K562 (cell line): ENCODE results near the gene CENPC. TPM values are rescaled to one million over a fixed set of nuclear protein-coding genes. Genes with fewer than 3 reads are reported as not detected.

ENCODE experiments used
- E2F3 ChIP-seq: fragments of 250-450 bp; sonication (Bioruptor Pico); IDR thresholded peaks from 2 replicates; pipeline ENCODE4 v1.4.0; 2020; ENCODE audit warnings: mild to moderate bottlenecking
- FOSL1 ChIP-seq: fragments of 200-800 bp; sonication (Bioruptor generic); conservative IDR thresholded peaks from 2 replicates; pipeline ENCODE4 v1.6.1; 2016; ENCODE audit warnings: missing genetic modification characterization, missing compliant biosample characterization
- JUND ChIP-seq, 2 experiments: IDR thresholded peaks; 2 replicates in 1 of 2; 3 replicates in 1 of 2; pipeline ENCODE4 v1.6.1; 2011; ENCODE audit warnings: borderline replicate concordance in 2 of 2, low read depth in 2 of 2, low read length in 2 of 2, improper control_type of control experiment in 1 of 2, missing biosample characterization in 1 of 2, missing genetic modification characterization in 1 of 2, missing genetic modification reagents in 1 of 2
- LEF1 ChIP-seq: fragments of 450-650 bp; IDR thresholded peaks from 2 replicates; pipeline ENCODE4 v1.6.1; 2016; ENCODE audit warnings: mild to moderate bottlenecking
- PCBP1 ChIP-seq: fragments of 200-400 bp; formaldehyde crosslinking; IDR thresholded peaks from 2 replicates; pipeline ENCODE4 v1.6.1; 2018; ENCODE audit warnings: mild to moderate bottlenecking, low read depth, low read length; ENCODE audit not compliant: poor library complexity, severe bottlenecking
- PTTG1 ChIP-seq: fragments of 450-650 bp; IDR thresholded peaks from 2 replicates; pipeline ENCODE4 v1.6.1; 2016; ENCODE audit warnings: low read depth, mild to moderate bottlenecking, missing genetic modification characterization, missing compliant biosample characterization
- RB1 ChIP-seq: fragments of 450-650 bp; IDR thresholded peaks from 2 replicates; pipeline ENCODE4 v1.6.1; 2017; ENCODE audit warnings: low read depth, mild to moderate bottlenecking
- SOX6 ChIP-seq: fragments of 450-650 bp; IDR thresholded peaks from 2 replicates; pipeline ENCODE4 v1.6.1; 2014; ENCODE audit warnings: mild to moderate bottlenecking
- STAG1 ChIP-seq: sonication (generic); formaldehyde crosslinking; IDR thresholded peaks from 2 replicates; pipeline ENCODE4 v1.5.0; 2020; ENCODE audit warnings: missing genetic modification reagents, borderline replicate concordance
- TOE1 ChIP-seq, 2 experiments: fragments of 450-650 bp in 1 of 2; sonication (generic) in 1 of 2; formaldehyde crosslinking in 1 of 2; IDR thresholded peaks; 2 replicates each; pipeline versions ENCODE4 v1.7.1 to v1.8.0; 2016 to 2022; ENCODE audit warnings: borderline replicate concordance in 2 of 2, mild to moderate bottlenecking in 2 of 2, antibody characterized with exemption in 1 of 2, inconsistent platforms in 1 of 2, low read depth in 1 of 2, missing genetic modification reagents in 1 of 2, moderate library complexity in 1 of 2
- ZNF318 ChIP-seq, 2 experiments: fragments of 450-650 bp; IDR thresholded peaks; 2 replicates each; pipeline ENCODE4 v1.6.1; 2016; ENCODE audit warnings: mild to moderate bottlenecking in 2 of 2, borderline replicate concordance in 1 of 2, low read depth in 1 of 2, moderate library complexity in 1 of 2
- polyA plus RNA-seq, 8 experiments: library from polyadenylated mRNA; depleted of rRNA in 4 of 8; stranded (reverse) in 5 of 8; unstranded in 3 of 8; fragments of >200 nt; fragmentation: Nextera tagmentation in 2 of 8; fragmentation: Illumina TruSeq in 1 of 8; extraction: Ambion mirVana in 2 of 8; extraction: Trizol in 1 of 8; gene quantifications; 2 replicates each; pipeline versions ENCODE4 v1.2.1 to v1.2.3, GENCODE V29; 2011 to 2014; ENCODE audit warnings: inconsistent platforms in 1 of 8, missing spikeins in 1 of 8
- total RNA-seq, 7 experiments: library from RNA; depleted of rRNA in 6 of 7; stranded (reverse); fragments of >200 nt in 6 of 7; fragmentation: Illumina TruSeq in 2 of 7; extraction: Trizol in 2 of 7; gene quantifications; 2 replicates each; pipeline versions ENCODE4 v1.2.1 to v1.2.3, GENCODE V29; 2011 to 2021; ENCODE audit warnings: low replicate concordance in 1 of 7
- TF ChIP-seq, protein P1 (sequence below): fragments of 450-650 bp; IDR thresholded peaks from 2 replicates; pipeline ENCODE4 v1.6.1; 2018; ENCODE audit not compliant: partially characterized antibody

CENPC gene
- total and polyA plus RNA-seq, 9 of the 15 experiments (the other 6 are each of a cell fraction or from before 2014, with no cell fraction given), result 18.1 to 48.5 (median 30.8) TPM

GRCh38 chr4:67522851-67523671 is 22.2 kb downstream of the CENPC start (continued):
- TF ChIP-seq ZNF318 (IDR thresholded peaks at IDR 0.05; ENCODE audit: borderline replicate concordance in 1 of 2, low read depth in 1 of 2) (peak in 1 of 2 experiments; percentile 60; a peak in 1 of 4 replicates), SOX6 (peak; percentile 79), JUND (IDR thresholded peaks at IDR 0.05; ENCODE audit: borderline replicate concordance, low read depth, low read length) (peak; percentile 92), JUND (tag; IDR thresholded peaks at IDR 0.05; ENCODE audit: borderline replicate concordance, low read depth, low read length) (peak; percentile 90; the same call in 2 of the 3 replicates), FOSL1 (tag) (peak; percentile 96), TOE1 (IDR thresholded peaks at IDR 0.05; ENCODE audit: borderline replicate concordance) (0 out of 2 replicates have a peak, but pooled peaks have one; percentile 22), TOE1 (CRISPR knock-in tag; IDR thresholded peaks at IDR 0.05; ENCODE audit: borderline replicate concordance, low read depth) (no peak), PTTG1 (no peak), PCBP1 (no peak), E2F3 (CRISPR knock-in tag) (no peak), LEF1 (peak; percentile 81), RB1 (no peak), STAG1 (CRISPR knock-in tag) (no peak)
- TF ChIP-seq, protein P1, sequence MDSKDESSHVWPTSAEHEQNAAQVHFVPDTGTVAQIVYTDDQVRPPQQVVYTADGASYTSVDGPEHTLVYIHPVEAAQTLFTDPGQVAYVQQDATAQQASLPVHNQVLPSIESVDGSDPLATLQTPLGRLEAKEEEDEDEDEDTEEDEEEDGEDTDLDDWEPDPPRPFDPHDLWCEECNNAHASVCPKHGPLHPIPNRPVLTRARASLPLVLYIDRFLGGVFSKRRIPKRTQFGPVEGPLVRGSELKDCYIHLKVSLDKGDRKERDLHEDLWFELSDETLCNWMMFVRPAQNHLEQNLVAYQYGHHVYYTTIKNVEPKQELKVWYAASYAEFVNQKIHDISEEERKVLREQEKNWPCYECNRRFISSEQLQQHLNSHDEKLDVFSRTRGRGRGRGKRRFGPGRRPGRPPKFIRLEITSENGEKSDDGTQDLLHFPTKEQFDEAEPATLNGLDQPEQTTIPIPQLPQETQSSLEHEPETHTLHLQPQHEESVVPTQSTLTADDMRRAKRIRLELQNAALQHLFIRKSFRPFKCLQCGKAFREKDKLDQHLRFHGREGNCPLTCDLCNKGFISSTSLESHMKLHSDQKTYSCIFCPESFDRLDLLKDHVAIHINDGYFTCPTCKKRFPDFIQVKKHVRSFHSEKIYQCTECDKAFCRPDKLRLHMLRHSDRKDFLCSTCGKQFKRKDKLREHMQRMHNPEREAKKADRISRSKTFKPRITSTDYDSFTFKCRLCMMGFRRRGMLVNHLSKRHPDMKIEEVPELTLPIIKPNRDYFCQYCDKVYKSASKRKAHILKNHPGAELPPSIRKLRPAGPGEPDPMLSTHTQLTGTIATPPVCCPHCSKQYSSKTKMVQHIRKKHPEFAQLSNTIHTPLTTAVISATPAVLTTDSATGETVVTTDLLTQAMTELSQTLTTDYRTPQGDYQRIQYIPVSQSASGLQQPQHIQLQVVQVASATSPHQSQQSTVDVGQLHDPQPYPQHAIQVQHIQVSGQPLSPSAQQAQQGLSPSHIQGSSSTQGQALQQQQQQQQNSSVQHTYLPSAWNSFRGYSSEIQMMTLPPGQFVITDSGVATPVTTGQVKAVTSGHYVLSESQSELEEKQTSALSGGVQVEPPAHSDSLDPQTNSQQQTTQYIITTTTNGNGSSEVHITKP, result no peak
